NCI-H226 (cell line): Measurements from ENCODE around the gene CLPX.
"Not testable (repeated sequence)": the region's sequence is repeated elsewhere in the genome, so short reads cannot be mapped to it uniquely, and the experiment has no call there.

Experiments used
- DNase-seq: peaks from one replicate; pipeline ENCODE4 v3.0.0-alpha.2; 2015

CLPX gene

DNA sequence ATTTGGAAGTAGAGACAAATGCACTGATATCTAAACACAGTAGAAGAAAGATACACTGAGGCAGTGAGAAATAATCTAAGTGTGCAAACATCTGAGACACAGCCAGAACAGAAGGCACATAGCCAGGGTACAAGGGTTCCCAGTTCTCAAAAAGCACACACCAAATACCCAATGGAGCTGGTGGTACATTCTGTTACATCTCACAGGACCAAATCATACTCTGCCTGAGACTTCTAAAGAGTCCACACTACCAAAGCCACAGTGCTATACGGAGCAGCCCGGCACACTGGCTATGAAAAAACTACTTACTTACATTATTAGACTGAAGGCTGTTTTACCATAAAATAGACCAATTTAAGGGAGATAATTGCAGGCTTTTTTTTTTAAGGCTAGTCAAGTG is 19.3 kb downstream of the CLPX start:
- DNase-seq = no peak

DNA sequence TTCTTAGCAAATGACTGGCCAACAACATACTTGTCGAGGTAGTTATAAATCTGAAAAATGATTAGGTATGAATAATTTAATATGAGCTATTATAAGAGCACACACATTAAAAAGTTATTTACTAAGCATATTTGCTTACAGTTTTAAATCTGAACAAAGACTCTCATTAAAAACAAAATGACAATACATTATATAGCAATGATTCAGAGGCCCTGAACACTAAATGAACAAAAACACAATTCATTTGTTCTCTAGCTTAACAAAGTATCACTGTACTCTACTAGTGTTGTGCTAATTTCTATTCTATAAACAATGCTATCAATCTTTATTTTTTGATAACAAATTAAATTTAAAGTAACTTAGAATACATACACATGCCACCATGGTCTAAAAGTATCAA is 21.0 kb downstream of the CLPX start:
- no peak for DNase-seq

DNA sequence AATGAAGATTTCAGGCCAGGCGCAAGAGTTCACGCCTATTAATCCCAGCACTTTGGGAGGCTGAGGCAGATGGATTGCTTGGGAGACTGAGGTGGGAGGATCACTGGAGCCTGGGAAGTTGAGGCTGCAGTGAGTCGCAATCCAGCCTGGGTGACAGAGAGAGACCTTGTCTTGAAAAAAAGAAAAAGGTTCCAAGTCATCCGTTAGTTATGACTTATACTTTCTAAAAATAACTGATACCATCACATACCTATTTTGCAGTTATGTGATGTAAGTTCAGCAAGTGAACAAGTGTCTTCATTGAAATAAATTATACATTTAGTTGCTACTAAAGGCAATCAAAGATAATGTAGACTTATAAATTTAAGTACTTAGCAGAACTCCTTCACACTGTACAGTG is 22.1 kb downstream of the CLPX start:
- DNase-seq = no peak

DNA sequence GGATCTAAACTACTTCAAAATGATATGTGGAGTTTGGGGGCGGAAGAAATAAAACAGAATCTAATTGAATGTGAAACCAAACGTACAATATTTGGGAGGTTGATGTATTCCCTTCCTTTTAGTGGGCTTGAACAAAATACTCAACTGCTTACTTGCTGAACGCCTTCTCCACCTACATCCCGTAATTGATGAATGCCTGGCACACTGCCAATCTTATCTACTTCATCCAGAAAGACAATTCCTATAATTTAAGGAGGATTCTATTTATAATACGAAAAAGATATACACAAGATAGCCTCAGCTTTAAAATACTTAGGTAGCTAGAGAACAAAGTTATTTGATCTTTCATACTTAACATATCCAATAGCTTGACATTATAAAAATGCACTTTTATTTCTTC is 28.4 kb downstream of the CLPX start:
- DNase-seq = no peak

DNA sequence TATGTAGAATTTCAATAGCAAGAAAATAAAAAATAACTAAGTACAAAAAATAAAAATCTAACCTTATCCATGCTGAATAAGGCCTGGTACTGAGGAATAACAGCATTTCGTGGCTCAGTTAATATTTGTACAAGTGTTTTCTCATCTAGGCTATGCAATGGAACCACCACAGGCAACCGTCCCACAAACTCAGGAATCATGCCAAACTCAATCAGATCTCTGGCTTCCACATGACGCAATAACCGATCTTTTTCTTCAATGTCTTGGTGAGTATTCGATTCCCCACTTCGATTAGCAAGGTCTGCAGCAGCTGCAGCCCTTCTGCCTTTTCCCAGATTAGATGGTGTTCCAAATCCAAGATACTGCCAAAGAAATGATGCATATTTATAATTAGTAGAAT is 30.4 kb downstream of the CLPX start:
- no peak for DNase-seq

DNA sequence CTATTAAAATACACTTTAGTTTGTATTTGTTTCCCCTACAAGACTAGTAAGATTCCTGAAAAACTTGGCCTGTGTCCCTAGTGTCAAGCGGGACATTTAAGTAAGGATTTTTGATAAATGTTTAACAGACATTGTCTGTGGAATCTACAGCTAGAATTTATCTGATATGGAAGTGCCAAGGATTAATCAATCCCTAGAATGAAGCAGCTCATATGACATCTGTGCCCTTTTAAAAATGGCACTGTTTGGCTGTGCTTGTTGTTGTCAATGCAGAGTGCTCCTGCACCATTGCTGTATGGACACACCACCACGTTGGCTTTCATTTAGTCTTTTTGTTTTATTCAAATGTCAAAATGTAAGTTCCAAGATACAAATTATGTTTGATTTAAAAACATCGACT is 37.2 kb downstream of the CLPX start:
- DNase-seq = no peak

DNA sequence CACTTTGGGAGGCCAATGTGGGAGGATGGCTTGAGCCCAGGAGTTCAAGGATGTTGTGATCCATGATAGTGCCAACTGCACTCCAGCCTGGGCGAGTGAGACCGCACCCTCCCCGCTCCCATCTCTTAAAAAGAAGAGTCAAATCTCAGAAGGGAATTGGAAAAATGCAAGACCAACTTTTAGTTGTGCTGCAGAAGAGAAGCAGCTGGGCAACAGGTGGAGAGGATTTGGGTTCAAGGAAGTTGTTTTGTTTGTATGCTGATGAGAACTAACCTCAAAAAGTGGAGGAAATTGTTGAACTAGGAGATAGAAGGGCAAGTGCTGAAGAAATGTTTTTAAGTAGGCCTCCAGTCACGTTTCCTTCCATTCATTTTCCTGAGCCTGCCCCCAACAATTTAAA is 38.7 kb downstream of the CLPX start:
- no peak for DNase-seq

DNA sequence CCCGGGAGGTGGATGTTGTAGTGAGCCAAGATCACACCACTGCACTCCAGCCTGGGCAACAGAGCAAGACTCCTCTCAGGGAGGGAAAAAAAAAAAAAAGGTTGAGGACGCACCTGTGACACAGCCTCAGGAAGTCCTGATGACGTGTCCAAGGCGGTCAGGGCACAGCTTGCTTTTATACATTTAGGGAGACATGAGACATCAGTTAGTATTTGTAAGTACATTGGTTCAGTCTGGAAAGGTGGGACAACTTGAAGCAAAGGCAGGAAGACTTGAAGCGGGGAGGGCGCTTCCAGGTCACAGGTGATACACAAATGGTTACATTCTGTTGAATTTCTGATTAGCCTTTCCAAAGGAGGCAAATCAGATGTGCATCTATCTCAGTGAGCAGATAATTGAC is 46.5 kb downstream of the CLPX start:
- not testable (repeated sequence) for DNase-seq

DNA sequence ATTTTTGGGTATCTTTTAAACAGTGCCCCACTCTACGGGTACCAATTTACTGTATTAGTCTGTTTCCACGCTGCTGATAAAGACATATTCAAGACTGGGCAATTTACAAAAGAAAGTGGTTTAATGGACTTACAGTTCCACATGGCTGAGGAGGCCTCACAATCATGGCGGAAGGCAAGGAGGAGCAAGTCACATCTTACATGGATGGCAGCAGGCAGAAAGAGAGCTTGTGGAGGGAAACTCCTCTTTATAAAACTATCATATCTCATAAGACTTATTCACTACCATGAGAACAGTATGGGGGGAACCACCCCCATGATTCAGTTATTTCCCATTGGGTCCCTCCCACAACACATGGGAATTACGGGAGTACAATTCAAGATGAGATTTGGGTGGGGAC is 47.2 kb downstream of the CLPX start:
- not testable (repeated sequence) for DNase-seq

DNA sequence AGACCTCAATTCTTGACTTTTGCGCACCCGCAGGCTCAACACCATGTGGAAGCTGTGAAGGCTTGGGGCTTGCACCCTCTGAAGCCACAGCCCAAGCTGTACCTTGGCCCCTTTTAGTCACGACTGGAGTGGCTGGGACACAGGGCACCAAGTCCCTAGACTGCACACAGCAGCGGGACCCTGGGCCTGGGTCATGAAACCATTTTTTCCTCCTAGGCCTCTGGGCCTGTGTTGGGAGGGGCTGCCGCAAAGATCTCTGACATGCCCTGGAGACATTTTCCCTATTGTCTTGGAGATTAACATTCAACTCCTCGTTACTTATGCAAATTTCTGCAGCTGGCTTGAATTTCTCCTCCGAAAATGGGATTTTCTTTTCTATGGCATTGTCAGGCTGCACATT is 48.1 kb downstream of the CLPX start:
- DNase-seq = not testable (repeated sequence)

DNA sequence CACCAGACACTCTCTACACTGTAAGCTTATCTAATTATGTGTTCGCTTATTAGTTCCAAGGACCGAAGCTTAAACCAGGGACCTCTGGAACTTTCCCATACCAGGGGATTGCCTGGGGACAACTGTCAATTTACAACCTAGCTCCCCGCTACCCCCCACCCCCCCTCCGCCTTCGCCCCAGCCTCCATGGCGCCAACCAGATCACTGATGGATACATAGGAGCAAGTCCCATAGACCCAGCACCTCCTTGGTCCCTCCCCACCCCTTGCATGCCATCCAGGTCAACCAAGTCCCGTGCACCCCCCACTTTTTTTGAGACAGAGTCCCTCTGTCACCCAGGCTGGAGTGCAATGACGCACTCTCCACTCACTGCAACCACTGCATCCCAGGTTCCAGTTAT is 50.6 kb downstream of the CLPX start:
- no peak for DNase-seq

DNA sequence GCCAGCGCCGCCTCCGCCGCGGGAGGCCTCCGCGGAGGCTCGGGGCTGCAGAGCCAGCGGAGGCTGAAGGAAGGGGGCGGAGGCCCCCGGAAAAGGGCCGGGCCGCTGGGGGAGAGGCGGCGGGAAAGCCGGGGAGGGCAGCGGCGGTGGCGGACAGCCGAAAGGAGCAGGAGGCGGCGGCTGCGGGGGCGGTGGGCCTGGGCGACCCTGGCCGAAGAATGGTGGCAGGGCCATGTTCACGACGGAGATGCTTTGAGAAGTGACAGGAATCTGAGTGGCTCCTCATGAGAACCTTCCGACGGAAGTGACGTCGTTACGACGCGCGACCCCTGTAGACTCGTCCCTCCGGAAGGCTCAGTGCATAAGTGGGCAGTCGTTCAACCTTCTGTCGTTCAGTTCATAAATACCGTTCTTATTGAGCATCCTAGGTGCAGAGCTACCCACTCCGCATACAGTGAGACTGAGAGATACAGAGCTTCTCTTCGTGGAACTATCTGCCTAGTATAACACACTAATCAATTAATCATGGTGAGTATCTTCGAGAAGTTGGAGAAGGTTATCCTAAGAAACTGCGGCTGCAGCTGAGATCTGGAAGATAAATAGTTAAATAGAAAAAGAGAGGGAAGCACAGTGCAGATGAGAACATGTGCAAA is 51.5 kb downstream of the CLPX start, which contains the start of gene PDCD7:
Gene PDCD7, minus strand, starts transcription at position 261 of the 653 bp plus-strand sequence. Its CDS starts 27 bp downstream, at position 234.
- DNase-seq = peak; percentile 86

DNA sequence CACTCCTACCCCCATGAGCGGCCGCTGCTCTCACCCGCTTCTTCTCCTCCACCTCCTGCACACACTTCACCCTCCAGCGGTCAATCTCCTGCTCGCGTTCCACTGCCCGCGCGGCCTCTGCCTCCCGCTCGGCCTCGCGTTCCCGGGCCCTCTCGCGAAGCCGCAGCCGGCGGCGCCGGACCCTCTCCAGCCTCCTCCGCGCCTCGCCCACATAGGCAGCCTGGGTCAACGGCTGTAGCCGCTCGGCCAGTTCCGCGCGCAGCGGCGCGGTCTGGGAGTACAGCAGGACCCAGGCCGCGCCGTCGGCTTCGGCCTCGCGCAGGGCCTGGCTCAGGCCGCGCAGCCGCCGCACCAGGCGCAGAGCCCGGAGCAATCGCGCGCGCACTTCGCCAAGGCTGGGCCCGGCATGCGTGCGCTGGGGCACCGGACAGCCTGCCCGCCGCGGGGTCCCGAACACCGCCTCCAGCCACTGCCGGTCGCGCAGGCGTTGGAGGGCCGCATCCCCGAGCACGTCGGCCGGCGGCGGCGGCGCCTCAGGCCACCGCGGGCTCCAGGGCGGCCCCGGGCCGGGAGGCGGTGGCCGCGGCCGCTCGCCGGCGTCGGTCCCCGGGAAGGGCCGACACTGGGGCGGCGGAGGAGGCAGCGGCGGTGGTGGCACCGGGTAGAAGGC is 52.1 kb downstream of the CLPX start:
- DNase-seq = peak; percentile 47

DNA sequence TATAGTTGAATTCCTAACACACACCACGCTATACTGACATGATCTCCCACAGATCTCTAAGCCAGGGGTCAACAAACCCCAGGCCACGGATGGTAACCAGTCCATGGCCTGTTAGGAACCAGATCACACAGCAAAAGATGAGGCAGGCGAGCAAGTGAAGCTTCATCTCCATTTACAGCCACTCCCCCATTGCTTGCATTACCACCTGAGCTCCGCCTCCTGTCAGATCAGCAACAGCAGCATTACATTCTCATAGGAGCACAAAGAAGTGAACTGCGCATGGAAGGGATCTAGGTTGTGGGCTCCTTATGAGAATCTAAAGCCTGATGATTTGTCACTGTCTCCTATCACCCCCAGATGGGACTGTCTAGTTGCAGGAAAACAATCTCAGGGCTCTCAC is 54.2 kb downstream of the CLPX start:
- no peak for DNase-seq

DNA sequence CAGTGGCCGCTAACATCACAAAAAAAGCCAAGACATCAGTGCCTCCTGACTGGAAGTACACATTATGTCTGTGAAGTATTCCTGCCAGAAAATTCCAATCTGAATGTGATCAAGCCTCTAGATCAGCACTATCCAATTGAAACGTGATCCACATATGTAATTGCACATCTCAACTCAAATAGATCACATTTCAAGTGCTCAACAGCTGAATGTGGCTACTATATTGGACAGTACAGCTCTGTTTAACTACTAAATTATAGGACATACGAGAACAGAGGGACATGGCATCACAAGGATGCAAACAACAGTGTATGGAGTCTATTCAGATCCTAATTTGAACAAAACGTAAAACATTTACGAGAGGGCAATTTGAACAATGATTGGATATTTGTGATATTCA is 69.6 kb downstream of the CLPX start:
- DNase-seq = no peak

DNA sequence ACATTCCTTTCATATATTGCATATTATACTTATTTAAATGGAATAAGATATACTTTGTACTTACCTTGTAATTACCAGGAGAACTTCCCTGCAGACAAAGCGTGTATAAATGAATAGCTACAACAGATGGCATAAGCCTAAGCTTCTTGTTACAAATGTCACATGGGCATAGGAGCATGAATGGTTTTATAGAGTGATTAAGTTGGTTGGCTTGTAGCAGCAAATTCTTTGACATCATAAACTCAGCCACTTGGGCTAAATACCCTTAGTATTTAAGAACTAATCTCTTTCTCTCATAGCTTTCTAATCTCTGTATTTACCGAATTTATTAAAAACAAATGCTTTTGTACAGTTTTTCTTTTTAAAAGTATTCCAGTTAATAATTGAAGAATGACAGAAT is 70.1 kb downstream of the CLPX start, which contains the start of gene UBAP1L:
Gene UBAP1L, minus strand, starts transcription at position 115 of the 400 bp plus-strand sequence. CDS start 8,985 bp downstream, outside the sequence.
- DNase-seq = no peak

DNA sequence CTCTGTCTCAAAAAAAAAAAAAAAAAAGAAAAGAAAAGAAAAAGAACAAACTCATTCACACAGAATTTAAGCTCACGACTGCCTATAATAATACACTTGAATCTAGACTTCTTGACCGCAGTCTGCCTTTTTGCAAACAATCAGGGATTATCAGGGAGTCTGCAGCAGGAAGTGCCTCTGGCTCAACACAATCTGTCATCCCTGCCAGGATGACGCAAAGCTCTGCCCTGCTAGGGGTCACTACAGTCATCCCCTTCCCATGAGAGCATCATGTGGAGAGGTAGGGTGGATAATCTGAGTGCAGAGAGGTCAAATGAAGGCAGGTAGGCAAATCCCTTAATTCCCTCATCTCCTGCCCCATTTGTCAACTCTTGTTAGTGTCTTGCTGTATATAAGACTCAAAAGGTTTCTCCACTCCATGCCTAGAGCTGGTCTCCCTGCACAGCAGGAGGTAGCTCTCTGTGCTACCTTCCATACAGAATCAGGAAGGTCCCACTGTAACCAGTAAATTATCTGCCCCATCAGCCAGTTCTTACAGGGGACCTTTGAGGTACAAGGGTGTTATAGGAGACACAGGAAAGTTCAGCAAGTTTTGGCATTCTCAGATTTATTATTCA is 74.4 kb downstream of the CLPX start:
- no peak for DNase-seq

DNA sequence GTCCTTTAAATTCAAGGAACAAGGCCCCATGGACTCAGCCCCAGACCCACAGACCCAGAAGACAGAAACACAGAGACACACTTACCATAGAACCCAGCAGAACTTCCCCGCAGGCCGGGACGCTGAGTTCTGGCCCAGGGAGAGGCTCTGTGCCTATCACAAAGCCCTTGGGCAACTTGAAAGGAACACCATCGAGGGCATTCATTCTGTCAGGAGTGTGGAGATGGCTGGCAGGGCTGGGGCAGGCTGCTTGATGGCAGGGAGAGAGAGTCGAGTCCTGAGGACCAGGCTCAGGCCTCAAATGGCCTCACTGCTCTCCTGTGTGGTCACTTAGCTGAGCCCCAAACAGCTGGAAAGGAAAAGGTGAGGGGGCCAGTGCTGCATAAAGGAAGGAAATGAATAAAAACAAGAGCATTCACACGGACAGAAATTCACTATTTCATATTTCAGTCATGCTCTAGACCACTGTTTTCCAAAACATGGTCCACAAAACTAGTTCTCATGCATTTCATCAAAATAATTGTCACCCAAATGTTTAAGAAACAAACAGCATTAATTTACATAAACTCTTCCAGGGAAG is 79.0 kb downstream of the CLPX start:
- DNase-seq = no peak

DNA sequence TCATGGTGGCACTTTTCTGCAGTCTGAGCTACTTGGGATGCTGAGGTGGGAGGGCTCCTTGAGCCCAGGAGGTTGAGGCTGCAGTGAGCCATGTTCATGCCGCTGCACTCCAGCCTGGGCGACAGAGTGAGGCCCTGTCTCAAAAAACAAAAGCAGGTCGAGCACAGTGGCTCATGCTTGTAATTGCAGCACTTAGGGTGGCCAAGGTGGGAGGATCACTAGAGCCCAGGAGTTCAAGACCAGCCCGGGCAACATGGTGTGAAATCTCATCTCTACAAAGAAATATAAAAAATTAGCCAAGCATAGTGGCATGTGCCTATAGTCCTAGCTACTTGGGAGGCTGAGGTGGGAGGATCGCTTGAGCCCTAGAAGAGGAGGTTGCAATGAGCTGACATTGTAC is 80.1 kb downstream of the CLPX start:
- no peak for DNase-seq

DNA sequence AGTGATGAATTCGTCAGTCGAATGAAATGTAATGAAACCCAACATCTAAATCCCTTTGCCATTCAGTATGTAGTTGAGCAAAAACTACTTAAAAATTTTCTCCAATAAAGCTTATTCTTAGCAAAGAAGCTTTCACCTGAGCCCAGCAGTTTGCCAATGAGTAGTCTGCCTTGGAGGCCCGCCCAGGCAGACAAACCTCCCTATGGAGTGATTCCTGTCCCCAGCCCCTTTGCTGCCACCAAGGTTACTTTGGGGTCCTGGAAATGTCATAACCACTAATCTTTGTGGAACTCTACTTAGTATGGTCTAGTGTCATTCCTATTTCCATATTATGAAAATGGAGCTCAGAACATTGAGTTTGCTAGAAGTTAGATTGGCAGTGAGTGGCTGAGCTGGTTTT is 82.2 kb downstream of the CLPX start:
- DNase-seq = no peak

DNA sequence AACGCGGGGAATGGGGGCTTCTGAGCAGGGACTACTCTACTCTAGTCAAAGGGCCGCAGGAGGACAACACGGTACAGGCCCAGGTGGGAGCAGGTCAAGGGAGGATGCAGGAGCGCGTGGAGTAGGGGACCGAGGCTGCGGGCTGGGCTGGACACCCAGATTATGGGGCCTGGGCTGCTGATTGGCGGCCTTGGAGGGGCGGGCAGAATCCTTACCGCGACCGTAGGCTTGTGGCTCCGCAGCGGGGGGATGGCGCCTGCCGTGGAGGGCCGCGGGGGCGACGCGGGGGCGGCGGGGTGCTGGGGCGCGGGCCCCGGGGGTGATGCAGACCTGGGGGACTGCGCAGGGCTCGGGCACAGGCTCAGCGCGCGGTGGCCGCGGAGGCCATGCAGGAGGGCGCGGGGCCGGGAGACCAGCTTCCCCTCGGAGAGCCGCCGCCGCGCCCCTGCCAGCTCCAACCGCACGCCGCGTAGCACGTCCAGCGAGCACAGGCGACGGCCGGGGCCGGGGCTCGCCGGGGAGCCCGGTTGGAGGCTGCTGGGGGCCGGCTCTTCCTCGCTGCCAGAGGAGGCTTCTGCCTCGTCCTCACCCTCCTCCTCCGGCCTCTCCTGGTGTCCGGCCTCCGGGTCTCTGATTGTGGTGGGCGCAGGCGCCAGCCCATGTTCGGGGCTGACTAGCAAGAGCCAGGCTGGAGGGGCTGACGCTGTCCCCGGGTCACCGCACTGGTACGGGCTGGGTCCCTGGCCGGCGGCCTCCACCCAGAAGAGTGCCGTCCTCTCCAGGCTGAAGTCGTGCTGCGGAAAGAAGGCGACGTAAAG is 83.0 kb downstream of the CLPX start:
- no peak for DNase-seq

DNA sequence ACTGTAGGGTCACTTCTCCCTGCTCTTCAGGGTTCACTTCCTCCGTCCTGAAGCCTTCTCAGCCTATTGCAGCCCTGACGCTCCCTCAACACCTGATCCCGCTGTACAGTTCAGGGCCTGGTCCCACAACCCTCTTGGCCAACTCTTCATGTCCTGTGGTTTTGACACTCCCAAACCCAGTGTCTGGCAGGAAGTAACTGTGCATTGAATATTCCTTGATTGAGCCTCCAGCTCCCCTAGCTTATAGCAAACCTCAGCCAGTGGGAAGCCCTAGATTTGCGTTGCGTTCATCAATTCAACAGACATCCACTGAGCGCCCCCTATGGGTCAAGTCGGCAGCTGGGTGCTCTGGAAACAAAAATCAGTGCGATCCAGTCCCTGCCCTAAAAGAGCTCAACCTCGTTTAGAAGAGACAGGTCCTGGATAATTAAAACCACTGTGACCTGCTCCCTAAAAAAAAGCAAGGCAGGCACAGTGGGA is 83.7 kb downstream of the CLPX start:
- peak; percentile 38 for DNase-seq

DNA sequence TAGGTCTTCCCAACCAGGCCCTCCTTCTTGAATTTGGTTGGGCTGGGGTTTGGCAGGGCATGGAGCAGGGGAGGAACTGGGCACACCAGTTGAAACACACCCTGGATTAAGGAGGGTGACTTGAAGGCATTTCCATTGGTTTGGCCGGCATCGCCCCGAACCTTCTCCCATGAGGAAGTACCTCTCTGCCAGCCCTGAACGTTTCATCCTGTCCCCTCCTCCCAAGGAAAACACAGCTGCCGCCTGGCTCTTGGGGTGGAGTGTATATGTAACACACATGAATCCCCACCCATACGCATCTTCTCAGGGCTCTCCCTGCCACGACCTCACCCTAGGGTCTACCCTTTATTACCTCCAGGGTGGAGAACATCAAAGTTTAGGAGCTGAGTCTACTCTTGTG is 84.7 kb downstream of the CLPX start:
- DNase-seq = no peak
